ENCODE results near the gene STRIT1. TPM values are rescaled to one million over a fixed set of nuclear protein-coding genes. Genes with fewer than 3 reads are reported as not detected.
"Not testable (repeated sequence)": the region's sequence is repeated elsewhere in the genome, so short reads cannot be mapped to it uniquely, and the experiment has no call there.

Gene STRIT1
- polyA plus RNA-seq, 1 donor, result 24.2 TPM

GRCh38 chr3:155312781-155313180 lies 19.3 kb upstream of the STRIT1 start:
- no peak for DNase-seq

- no peak for DNase-seq
Measured at GRCh38 chr3:155309581-155309980, 16.1 kb upstream of the STRIT1 start.

GRCh38 chr3:155308831-155309230 lies 15.3 kb upstream of the STRIT1 start:
- DNase-seq, result no peak

GRCh38 chr3:155307183-155307582 lies 13.7 kb upstream of the STRIT1 start:
- no peak for DNase-seq

DNA sequence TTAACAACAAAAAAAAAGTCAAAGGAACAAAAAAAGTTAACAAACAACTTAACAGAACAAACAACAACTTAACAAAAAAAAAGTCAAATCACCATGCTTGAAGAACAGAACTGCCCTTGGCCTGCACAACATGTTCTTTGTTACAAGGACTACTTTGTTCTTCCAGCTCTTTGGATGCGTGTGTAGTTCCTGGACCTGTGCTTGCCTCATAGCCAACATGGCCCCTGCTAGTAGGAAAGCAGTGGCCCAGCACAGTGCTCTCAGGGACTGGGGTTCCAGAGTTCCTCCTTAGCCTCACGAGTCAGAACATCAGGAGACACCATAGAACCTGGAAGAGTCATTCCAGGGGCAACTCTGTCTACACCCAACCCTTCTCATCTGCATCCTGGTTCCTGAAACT lies 10.9 kb upstream of the STRIT1 start:
- no peak for DNase-seq

DNA sequence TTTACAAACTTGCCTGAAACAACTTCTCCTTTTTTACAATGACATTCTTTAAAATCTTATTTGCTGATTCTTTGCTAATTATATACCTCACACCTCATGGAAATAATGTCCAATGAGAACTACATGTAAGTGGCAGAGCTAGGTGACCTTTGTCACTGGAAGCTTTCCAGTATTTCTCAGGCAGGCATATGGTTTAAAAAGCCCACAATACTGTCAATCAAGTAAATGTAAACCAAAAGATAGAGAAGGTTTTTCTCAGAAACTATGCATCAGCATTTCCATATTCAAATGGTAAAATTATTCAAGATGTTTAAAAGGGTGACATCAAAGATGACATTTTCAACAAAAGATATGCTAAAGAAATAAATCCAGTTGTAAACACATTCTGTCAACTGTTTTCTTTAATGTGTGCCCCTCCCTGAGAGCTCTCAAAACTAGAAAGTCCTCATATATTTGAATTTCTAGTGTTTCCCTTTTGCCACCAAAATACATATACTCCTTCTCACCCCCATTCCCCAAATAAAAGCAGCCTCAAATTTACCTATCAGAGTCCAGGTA lies 10.1 kb upstream of the STRIT1 start:
- DNase-seq, result no peak

GRCh38 chr3:155302891-155303290 lies 9.4 kb upstream of the STRIT1 start:
- no peak for DNase-seq

GRCh38 chr3:155302481-155302880 lies 9.0 kb upstream of the STRIT1 start:
- DNase-seq, result no peak

DNA sequence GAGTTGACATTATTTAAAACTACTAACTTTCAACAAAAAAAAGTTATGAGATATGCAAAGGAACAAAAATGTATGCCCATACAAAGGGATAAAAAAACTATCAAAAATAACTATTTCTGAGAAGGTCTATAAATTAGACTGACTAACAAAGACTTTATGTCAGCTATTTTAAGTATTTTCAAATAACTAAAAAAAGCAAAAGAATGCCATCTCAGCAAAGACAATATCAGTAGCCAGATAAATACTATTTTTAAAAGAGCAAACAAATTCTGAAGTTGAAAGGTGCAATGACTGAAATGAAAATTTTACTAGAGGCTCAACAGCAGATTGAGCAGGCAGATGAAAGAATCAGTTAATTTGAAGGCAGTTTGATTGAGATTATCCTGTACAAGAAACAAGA lies 3.6 kb upstream of the STRIT1 start:
- DNase-seq, result no peak

DNA sequence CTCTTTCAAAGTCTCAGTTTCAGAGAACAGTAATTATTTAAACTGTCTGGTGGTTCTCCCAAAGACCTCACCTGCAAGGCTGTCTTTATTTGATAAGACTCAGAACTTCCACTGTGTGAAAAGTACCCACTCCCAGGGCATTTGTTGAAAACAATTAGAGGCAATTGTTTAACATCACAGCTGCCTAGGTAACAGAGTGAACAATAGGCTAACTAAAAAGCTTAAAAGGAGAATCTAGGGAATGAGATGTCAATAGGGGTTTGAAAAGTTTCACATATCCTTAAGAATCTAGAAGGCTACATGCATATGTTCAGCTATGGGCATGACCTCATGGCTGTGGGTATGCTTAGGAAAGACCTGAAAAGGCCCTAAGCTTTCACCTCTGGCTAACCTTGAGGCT lies 2.9 kb upstream of the STRIT1 start:
- DNase-seq, result no peak

DNA sequence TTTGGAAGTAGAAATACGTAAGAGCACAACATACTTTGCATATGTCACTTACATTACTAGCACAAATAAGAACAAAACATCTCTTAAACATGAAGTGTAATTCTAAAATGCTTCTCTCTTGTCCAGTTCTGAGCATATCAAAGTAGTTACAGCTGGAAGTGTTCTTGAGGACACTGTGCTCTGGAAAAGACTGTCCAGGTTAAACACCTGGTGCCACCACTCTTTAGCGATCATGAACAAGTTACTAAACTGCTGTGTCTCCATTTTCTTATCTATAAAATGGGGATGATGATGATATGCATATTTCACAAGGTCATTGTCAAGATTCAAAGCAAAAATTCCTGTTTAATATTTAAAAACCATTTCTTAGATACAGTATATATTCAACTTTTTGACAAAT lies 790 bp downstream of the STRIT1 start:
- no peak for DNase-seq

- peak; percentile 11 for DNase-seq
Measured at GRCh38 chr3:155292133-155292532, 1.4 kb downstream of the STRIT1 start.

DNA sequence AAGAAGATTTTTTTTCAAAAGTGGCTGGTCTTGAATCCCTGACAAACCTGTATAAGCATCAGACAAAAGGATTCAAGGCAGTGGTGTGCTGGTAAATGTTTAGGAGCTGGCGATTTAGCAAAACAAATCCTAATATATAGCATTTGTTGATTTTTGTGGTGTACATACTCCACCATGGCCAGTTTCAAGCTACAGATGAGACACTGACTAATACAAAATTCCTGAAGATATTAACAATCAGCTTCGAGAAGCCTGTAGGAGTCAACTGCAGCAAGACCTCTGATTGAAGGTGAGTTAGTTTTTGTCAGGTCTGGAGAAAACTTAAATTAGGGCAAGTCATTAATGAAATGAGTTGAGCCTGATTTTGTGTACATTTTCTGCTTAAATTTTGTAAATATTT lies 6.7 kb downstream of the STRIT1 start:
- no peak for DNase-seq

DNA sequence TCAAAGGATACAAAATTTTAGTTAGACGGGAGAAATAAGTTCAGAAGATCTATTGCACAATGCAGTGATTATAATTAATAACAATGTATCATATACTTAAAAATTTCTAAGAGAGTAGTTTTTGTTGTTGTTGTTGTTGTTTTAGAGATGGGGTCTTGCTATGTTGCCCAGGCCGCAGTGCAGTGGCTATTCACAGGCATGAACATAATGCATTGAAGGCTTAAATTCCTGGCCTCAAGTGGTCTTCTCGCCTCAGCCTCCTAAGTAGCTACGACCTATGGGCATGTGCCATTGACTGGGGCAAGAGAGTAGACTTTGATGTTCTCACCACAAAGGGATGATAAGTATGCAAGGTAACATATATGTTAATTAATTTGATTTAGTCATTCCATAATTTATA lies 7.5 kb downstream of the STRIT1 start:
- no peak for DNase-seq

DNA sequence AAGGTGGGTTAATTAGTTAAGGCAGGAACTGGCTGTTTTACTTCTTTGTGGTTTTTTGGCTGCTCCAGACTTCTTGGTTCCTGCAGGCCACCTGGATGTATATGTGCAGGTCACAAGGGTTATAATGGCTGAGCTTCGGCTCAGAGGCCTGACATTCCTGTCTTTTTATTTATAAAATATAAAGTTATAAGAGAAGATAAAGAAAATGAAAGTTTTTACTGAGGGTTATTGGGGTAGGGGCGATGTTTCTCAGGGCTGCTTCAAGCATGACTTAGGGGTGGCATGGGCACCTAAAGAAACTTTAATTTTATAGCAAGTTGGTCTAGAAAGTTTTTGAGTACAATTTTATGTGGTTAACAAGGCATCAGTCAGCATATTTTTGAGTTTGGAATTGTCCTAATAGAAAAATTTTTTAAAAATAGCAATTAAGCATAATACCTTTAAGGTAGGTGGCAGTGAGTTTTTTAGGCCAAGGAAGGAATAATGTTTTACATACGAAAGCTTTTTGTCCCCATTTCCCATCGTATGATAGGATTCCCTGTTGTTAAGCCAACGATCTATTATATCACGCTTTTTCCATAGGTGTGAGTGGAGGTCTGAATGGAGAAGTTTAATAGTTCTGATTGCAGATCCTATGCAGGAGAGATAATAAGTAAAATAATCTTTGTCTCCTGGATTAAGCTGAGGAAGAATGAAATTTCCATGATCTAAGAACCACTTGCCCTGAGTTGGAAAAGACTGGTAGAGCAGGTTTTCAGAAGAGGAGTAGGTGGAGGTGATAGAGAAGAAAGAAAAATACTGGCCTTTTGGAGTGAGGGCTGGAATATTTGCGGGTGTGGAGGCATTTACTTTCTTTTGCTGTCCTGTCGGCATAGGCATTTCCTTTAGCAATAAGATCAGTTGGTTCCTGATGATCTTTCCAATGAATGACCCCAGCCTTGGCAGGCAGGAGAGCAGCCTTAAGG lies 10.1 kb downstream of the STRIT1 start:
- DNase-seq, result no peak

DNA sequence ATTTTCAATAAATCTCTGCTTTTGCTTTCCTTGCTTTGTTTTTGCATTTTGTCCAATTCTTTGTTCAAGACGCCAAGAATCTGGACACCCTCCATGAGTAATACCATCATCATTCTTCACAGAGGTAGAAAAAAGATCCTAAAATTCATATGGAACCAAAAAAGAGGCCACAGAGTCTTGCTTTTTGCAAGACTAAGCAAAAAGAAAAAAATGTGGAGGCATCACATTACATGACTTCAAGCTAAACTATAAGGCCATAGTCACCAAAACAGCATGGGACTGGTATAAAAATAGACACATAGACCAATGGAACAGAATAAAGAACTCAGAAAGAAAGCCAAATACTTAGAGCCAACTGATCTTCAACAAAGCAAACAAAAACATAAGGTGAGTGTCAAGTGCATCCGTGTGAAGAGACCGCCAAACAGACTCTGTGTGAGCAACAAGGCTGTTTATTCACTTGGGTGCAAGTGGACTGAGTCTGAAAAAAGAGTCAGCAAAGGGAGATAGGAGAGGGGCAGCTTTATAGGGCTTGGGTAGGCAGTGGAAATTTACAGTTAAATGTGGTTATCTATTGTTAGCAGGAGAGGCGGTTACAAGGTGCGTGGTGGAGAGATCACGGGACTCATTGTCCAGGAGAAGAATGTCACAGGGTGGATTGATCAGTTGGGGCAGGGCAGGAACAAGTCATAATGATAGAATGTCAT lies 10.9 kb downstream of the STRIT1 start:
- DNase-seq, result no peak

- no peak for DNase-seq
Measured at GRCh38 chr3:155281912-155282311, 11.6 kb downstream of the STRIT1 start.

DNA sequence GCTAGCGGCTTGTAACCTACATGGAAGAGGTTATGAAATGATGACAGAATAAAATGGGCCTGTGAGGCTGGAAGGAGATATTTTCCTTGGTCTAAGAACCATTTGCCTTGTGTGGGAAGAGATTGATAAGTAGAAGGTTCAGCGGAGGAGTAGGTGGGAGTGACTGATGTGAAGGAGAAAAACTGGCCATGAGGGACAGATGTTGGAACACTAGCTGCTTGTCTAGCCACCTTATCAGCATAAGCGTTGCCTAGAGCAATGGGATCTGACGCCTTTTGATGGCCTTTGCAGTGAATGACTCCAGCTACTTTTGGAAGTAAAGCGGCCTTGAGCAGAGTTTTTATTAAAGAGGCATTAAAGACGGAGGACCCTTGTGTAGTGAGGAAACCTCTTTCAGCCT lies 17.4 kb downstream of the STRIT1 start:
- not testable (repeated sequence) for DNase-seq

- not testable (repeated sequence) for DNase-seq
Measured at GRCh38 chr3:155275159-155275754, 18.2 kb downstream of the STRIT1 start.

DNA sequence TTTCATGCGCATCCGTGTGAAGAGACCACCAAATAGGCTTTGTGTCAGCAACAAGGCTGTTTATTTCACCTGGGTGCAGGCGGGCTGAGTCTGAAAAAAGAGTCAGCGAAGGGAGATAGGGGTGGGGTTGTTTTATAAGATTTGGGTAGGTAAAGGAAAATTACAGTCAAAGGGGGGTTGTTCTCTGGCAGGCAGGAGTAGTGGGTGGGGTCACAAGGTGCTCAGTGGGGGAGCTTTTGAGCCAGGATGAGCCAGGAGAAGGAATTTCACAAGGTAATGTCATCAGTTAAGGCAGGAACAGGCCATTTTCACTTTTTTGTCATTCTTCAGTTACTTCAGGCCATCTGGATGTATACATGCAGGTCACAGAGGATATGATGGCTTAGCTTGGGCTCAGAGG lies 19.0 kb downstream of the STRIT1 start:
- DNase-seq, result not testable (repeated sequence)

DNA sequence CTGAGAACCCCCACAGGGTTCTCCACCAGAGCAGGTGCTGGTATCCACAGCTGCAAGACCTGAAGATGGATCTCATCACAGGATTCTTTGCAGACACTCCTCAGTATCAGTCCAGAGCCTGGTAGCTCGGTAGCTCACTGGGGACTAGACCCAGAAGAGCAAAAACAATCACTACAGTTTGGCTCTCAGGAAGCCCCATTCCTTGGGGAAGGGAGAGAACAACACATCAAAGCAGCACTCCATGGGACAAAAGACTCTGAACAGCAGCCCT lies 22.2 kb downstream of the STRIT1 start:
- no peak for DNase-seq

GRCh38 chr3:155270485-155271342 lies 22.8 kb downstream of the STRIT1 start:
- DNase-seq, result no peak
